Large intestine (tissue), 3 donors: ENCODE data around the gene FSIP1. TPM values are rescaled to one million over a fixed set of nuclear protein-coding genes. Genes with fewer than 3 reads are reported as not detected.

Experiments
- DNase-seq, 2 donors: peaks; one replicate each; pipeline versions ENCODE4 v3.0.0 to v3.0.0-alpha.2; 2013
- H3K27ac ChIP-seq: one replicate; pipeline ENCODE4 v1.5.1; 2013; ENCODE audit warnings: low read length
- H3K27me3 ChIP-seq: 2 replicates; pipeline ENCODE4 v1.6.1; 2013; ENCODE audit warnings: low read length; ENCODE audit not compliant: control insufficient read depth, insufficient read depth
- H3K36me3 ChIP-seq: 2 replicates; pipeline ENCODE4 v1.6.1; 2013; ENCODE audit warnings: low read length; ENCODE audit not compliant: control insufficient read depth, insufficient read depth
- H3K4me1 ChIP-seq: one replicate; pipeline ENCODE4 v1.6.1; 2013; ENCODE audit warnings: low read length; ENCODE audit not compliant: control insufficient read depth, insufficient read depth
- H3K4me3 ChIP-seq: one replicate; pipeline ENCODE4 v1.5.1; 2013; ENCODE audit warnings: low read length
- H3K9me3 ChIP-seq: one replicate; pipeline ENCODE4 v1.6.1; 2013; ENCODE audit warnings: mild to moderate bottlenecking, low read depth, low read length, moderate library complexity; ENCODE audit not compliant: control insufficient read depth
- WGBS: methylation state at CpG from one replicate; pipeline ENCODE4 v1.1.5; 2013; ENCODE audit warnings: low lambda C conversion rate; ENCODE audit not compliant: insufficient coverage; 5-methylcytosine and 5-hydroxymethylcytosine counted together
- polyA plus RNA-seq: library from polyadenylated mRNA; unstranded; fragments of 120-200 nt; gene quantifications from one replicate; pipeline ENCODE4 v1.2.1, GENCODE V29; 2013

FSIP1 gene
- polyA plus RNA-seq, 1 donor, result 0.78 TPM

DNA sequence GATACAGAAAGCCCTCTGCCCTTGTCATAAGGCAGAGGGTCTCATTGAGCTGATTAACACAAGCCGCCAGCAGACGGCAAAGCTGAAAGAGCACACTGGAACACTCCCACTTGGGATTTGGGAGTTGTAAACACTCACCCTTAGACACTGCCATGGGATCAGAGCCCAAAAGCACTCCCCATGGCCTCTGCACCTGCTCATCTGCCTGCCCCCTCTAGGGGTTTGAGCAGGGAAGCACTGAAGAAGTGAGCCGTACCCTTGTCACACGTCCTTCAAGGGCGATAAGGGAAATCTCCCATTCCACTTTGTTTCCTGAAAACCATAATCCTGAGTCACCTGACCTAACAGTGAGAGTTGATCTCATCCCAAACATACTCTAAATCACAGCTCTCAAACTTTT is 14.7 kb downstream of the FSIP1 start:
- DNase-seq, result no peak
- no CpG with 5 or more reads among the region's 5 CpGs for WGBS
- no peak overlapping the region for H3K4me3 ChIP-seq
- H3K27me3 ChIP-seq, result no peaks in the 10 kb centered on the region
- H3K36me3 ChIP-seq, result no peaks in the 10 kb centered on the region
- no peak overlapping the region for H3K27ac ChIP-seq
- no peaks in the 10 kb centered on the region for H3K9me3 ChIP-seq
- H3K4me1 ChIP-seq, result no peaks in the 10 kb centered on the region

DNA sequence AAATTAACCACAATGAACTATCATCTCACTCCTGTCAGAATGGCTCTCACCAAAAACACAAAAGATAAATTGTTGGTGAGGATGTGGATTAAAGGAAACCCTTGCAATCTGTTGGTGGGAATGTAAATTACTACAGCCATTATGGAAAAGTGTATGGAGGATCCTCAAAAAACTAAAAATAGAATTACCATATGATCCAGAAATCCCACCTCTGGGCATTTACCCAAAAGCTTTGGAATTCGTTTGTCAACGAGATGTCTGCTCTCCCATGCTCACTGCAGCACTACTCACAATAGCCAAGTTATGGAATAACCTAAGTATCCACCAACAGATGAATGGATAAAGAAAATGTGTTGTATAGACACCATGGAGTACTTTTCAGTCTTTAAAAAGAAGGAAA is 21.6 kb downstream of the FSIP1 start:
- H3K9me3 ChIP-seq, result no peaks in the 10 kb centered on the region
- H3K36me3 ChIP-seq, result no peaks in the 10 kb centered on the region
- H3K4me1 ChIP-seq, result no peaks in the 10 kb centered on the region
- no peak overlapping the region for H3K4me3 ChIP-seq
- no peak overlapping the region for H3K27ac ChIP-seq
- WGBS, result no CpG with 5 or more reads among the region's 2 CpGs
- H3K27me3 ChIP-seq, result no peaks in the 10 kb centered on the region
- DNase-seq, result no peak

DNA sequence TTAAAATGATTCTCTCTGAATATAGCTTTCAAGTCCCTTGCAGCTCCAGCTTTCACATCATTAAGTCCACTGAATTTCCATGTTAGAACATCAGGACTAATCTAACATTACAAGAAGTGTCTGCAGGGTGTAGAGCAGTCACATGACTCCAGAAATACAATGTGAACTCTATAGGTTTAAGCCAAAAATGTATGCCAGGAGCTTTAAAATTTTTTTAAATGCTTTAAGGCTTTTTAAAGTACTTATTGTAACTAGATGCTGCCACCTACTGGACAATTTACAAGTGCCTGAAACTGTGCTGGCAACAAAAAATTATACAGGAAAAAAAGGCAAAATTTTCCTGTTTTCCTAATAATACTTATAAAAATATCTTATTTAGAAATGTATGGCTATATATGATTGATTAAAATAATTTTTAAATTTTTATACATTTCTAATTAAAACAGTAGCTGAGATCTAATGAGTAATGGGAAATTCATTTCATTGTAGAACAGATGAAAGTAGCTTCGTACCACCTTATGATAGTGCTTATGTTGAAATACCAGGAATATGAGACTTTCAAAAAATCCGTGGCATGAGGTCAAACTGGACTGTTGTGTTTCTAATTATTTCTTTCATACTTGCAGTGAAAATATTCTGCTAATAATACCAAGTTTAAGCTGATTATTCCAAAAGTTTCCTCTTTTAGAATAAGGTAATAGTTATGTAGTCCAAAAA is 25.7 kb downstream of the FSIP1 start:
- H3K4me1 ChIP-seq, result no peaks in the 10 kb centered on the region
- H3K27me3 ChIP-seq, result no peaks in the 10 kb centered on the region
- 50% methylated on average over 2 of the region's 2 CpGs for WGBS
- peak; percentile 15 to 31 for DNase-seq
- no peak overlapping the region for H3K27ac ChIP-seq
- H3K36me3 ChIP-seq, result no peaks in the 10 kb centered on the region
- H3K9me3 ChIP-seq, result no peaks in the 10 kb centered on the region
- H3K4me3 ChIP-seq, result no peak overlapping the region

DNA sequence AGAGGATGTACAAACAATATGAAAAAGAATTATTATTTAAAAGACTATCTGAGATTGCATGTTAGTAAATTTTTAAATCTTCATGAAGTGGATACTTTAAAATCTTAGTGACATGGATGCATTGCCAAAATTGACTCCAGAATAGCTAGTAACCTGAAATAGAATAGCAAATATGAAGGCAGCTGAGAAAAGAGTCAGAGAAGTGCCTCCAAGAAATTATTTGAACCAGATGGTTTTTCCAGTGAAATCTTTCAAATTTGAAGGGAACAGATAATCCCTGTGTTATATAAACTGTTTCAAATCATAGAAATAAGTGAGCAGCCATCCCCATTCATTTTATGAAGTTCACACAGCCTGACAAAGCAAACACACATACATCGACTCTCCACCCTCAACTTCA is 29.6 kb downstream of the FSIP1 start:
- Histone ChIP-seq H3K27ac (no peak overlapping the region), H3K27me3 (no peaks in the 10 kb centered on the region), H3K36me3 (no peaks in the 10 kb centered on the region), H3K9me3 (no peaks in the 10 kb centered on the region), H3K4me3 (no peak overlapping the region), H3K4me1 (no peaks in the 10 kb centered on the region)
- no CpG with 5 or more reads among the region's 1 CpG for WGBS
- DNase-seq, result no peak

DNA sequence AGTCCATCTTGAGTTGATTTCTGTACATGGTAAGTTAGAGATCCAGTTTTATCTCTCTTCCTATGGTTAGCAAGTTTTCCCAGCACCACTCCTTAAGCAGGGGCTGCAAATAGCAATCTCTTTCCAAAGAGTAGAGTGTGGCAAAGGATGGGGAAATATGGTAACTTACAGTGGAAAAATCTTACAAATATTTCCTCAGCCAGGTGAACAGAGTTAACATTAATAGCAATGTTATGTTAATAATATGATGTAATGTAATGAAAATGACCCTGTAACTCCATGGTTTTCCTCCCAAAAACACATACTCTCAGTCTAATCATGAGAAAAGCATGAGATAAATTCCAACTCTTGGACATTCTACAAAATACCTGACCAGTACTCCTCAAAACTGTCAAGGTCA is 30.4 kb downstream of the FSIP1 start:
- Histone ChIP-seq H3K4me1 (no peaks in the 10 kb centered on the region), H3K4me3 (no peak overlapping the region), H3K27me3 (no peaks in the 10 kb centered on the region), H3K36me3 (no peaks in the 10 kb centered on the region), H3K9me3 (no peaks in the 10 kb centered on the region), H3K27ac (no peak overlapping the region)
- no peak for DNase-seq

- no peaks in the 10 kb centered on the region for H3K27me3 ChIP-seq
- WGBS, result no CpG with 5 or more reads among the region's 2 CpGs
- no peak overlapping the region for H3K4me3 ChIP-seq
- no peaks in the 10 kb centered on the region for H3K4me1 ChIP-seq
- no peak overlapping the region for H3K27ac ChIP-seq
- no peaks in the 10 kb centered on the region for H3K36me3 ChIP-seq
- H3K9me3 ChIP-seq, result no peaks in the 10 kb centered on the region
- no peak for DNase-seq
Measured at GRCh38 chr15:39748276-39748675, 34.4 kb downstream of the FSIP1 start.

DNA sequence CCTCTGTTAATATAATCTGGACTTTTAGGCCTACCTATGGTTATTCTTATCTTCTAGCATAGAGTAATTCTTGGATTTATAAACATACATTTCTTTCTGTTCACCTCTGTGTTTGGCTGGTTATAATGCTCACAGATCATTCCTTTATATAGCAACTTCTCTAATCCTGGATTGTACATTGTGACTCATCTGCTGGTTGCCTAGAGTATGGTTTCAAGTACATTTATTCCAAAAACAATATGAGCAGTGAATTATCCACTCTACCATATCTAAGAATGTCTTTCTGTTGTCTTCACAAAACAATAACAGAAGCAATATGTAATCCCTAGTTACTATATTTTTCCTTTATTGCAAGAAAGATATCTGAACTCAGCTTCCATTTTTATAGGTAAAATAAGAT is 35.3 kb downstream of the FSIP1 start:
- H3K27ac ChIP-seq, result no peak overlapping the region
- H3K4me1 ChIP-seq, result no peaks in the 10 kb centered on the region
- no peak for DNase-seq
- no peak overlapping the region for H3K4me3 ChIP-seq
- H3K9me3 ChIP-seq, result no peaks in the 10 kb centered on the region
- no peaks in the 10 kb centered on the region for H3K27me3 ChIP-seq
- H3K36me3 ChIP-seq, result no peaks in the 10 kb centered on the region

DNA sequence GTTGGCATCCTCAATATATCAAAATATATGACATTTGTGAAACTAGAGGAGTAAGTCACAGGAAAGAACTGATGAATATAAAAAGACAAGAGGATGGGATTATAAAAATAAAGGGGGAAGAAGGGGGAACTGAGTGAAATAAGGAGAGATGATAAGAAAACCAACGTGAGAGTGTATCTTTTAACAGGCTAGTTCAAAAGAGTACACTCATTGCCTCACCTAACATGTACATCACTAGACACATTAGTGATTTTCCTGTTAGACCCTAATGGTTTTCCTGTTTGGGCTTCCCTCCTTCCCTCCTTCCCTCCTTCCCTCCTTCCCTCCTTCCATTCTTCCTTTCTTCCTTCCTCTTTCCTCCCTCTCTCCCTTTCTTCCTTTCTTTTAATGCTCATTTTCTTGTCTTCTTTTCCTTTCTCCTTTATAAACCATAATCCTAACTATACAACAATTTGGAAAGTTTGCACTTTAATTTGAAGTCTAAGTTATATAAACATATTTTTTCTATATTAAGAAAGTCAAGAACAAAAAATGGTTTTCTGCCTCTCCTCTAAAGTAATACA is 35.8 kb downstream of the FSIP1 start:
- no peak for DNase-seq
- no peaks in the 10 kb centered on the region for H3K4me1 ChIP-seq
- no peaks in the 10 kb centered on the region for H3K9me3 ChIP-seq
- no peak overlapping the region for H3K4me3 ChIP-seq
- no peaks in the 10 kb centered on the region for H3K36me3 ChIP-seq
- H3K27ac ChIP-seq, result no peak overlapping the region
- WGBS, result no CpG with 5 or more reads among the region's 1 CpG
- H3K27me3 ChIP-seq, result no peaks in the 10 kb centered on the region

- H3K27ac ChIP-seq, result no peak overlapping the region
- no CpG with 5 or more reads among the region's 2 CpGs for WGBS
- no peak overlapping the region for H3K4me3 ChIP-seq
- no peaks in the 10 kb centered on the region for H3K4me1 ChIP-seq
- H3K9me3 ChIP-seq, result no peaks in the 10 kb centered on the region
- no peaks in the 10 kb centered on the region for H3K36me3 ChIP-seq
- no peaks in the 10 kb centered on the region for H3K27me3 ChIP-seq
- DNase-seq, result no peak
Measured at GRCh38 chr15:39746176-39746575, 36.5 kb downstream of the FSIP1 start.

DNA sequence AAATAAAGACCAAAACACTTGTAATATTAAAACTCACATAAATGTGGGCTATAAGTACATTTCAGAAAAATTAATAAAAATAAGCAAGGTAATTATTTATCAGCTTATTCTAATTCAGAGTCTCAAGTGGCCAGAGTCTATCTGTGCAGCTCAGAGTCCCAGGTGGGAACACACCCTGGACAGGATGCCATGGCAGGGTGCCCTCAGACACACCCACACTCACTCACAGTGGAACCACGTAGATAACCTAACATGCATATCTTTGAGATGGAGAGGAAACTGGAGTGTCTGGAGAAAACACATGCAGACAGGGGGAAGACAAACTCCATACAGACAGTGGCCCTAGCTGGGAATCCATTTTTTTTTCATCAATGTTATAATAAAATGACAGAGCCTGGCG is 37.2 kb downstream of the FSIP1 start:
- Histone ChIP-seq H3K27me3 (no peaks in the 10 kb centered on the region), H3K4me1 (no peaks in the 10 kb centered on the region), H3K27ac (no peak overlapping the region), H3K36me3 (no peaks in the 10 kb centered on the region), H3K9me3 (no peaks in the 10 kb centered on the region), H3K4me3 (no peak overlapping the region)
- no peak for DNase-seq
- WGBS, result no CpG with 5 or more reads among the region's 2 CpGs
